Measurements from ENCODE around the gene YEATS2. TPM values are rescaled to one million over a fixed set of nuclear protein-coding genes. Genes with fewer than 3 reads are reported as not detected.

Gene YEATS2
- total RNA-seq, 4 donors from 2014 or later = 15.4 to 54.7 (median 40.6) TPM

- no peak overlapping the region for H3K4me3 ChIP-seq
These were observed 17.0 kb downstream of the YEATS2 start for GRCh38 chr3:183714622-183715021.

GRCh38 chr3:183718012-183718411 is 20.4 kb downstream of the YEATS2 start:
- Histone ChIP-seq H3K27me3 (no peaks in the 10 kb centered on the region), H3K4me1 (no peaks in the 10 kb centered on the region), H3K36me3 (no peaks in the 10 kb centered on the region), H3K9me3 (no peaks in the 10 kb centered on the region), H3K27ac (no peak overlapping the region), H3K4me3 (no peak overlapping the region)
- no peak for DNase-seq
- TF ChIP-seq CTCF (IDR thresholded peaks at IDR 0.05) (no peak), POLR2A (IDR thresholded peaks at IDR 0.05) (no peak)
- intact Hi-C loops (cut with DNase I; ENCODE audit: low total_unique reads) = no loop called here

More at GRCh38 chr3:183714622-183715021, 17.0 kb downstream of the YEATS2 start:
- intact Hi-C loops (cut with DNase I; ENCODE audit: low total_unique reads) = no loop called here
- no peaks in the 10 kb centered on the region for H3K9me3 ChIP-seq
- TF ChIP-seq POLR2A (IDR thresholded peaks at IDR 0.05) (no peak), CTCF (IDR thresholded peaks at IDR 0.05) (no peak)
- no peak for DNase-seq
- H3K4me1 ChIP-seq = no peaks in the 10 kb centered on the region
- H3K27ac ChIP-seq = no peak overlapping the region
- H3K36me3 ChIP-seq = no peaks in the 10 kb centered on the region
- no peaks in the 10 kb centered on the region for H3K27me3 ChIP-seq

GRCh38 chr3:183725387-183725786 is 27.8 kb downstream of the YEATS2 start:
- Histone ChIP-seq H3K4me1 (no peaks in the 10 kb centered on the region), H3K4me3 (no peak overlapping the region), H3K27me3 (no peaks in the 10 kb centered on the region), H3K27ac (no peak overlapping the region), H3K36me3 (no peaks in the 10 kb centered on the region), H3K9me3 (no peaks in the 10 kb centered on the region)
- no peak for TF ChIP-seq CTCF (IDR thresholded peaks at IDR 0.05)
- no peak for TF ChIP-seq POLR2A (IDR thresholded peaks at IDR 0.05)
- no peak for DNase-seq
- intact Hi-C loops (cut with DNase I; ENCODE audit: low total_unique reads) = no loop called here

GRCh38 chr3:183728204-183728603 is 30.6 kb downstream of the YEATS2 start:
- intact Hi-C loops (cut with DNase I; ENCODE audit: low total_unique reads) = no loop called here
- Histone ChIP-seq H3K4me1 (no peaks in the 10 kb centered on the region), H3K27ac (no peak overlapping the region), H3K27me3 (no peaks in the 10 kb centered on the region), H3K4me3 (no peak overlapping the region), H3K36me3 (no peaks in the 10 kb centered on the region), H3K9me3 (no peaks in the 10 kb centered on the region)
- DNase-seq = no peak
- TF ChIP-seq POLR2A (IDR thresholded peaks at IDR 0.05) = no peak
- TF ChIP-seq CTCF (IDR thresholded peaks at IDR 0.05) = no peak

- Histone ChIP-seq H3K4me3 (no peak overlapping the region), H3K36me3 (no peaks in the 10 kb centered on the region), H3K27me3 (no peaks in the 10 kb centered on the region), H3K27ac (no peak overlapping the region), H3K9me3 (no peaks in the 10 kb centered on the region), H3K4me1 (no peaks in the 10 kb centered on the region)
- intact Hi-C loops (cut with DNase I; ENCODE audit: low total_unique reads) = no loop called here
- no peak for DNase-seq
- TF ChIP-seq POLR2A (IDR thresholded peaks at IDR 0.05) = no peak
- TF ChIP-seq CTCF (IDR thresholded peaks at IDR 0.05) = no peak
These were observed 32.8 kb downstream of the YEATS2 start for GRCh38 chr3:183730361-183730760.

Measured in uterus (tissue), 4 donors.